Endothelial cell of umbilical vein (primary cell): ENCODE measurements around the gene FBXO8. TPM values are rescaled to one million over a fixed set of nuclear protein-coding genes. Genes with fewer than 3 reads are reported as not detected.

Experiments
- BruUV-seq: library from RNA; stranded (reverse); fragments of 400-500 nt; replicated peaks from 2 replicates; lab custom pipeline; 2021; lab: Mats Ljungman, UMichigan
- CTCF ChIA-PET: fragments of 300-600, 350-600 bp; sonication (Branson Sonifier 250); formaldehyde crosslinking; loops from one replicate; lab custom pipeline; 2021; ENCODE audit warnings: antibody characterized with exemption, inconsistent platforms; lab: Charles Lee
- POLR2A ChIA-PET: fragments of 300-600, 350-600 bp; sonication (Branson Sonifier 250); formaldehyde crosslinking; loops from one replicate; lab custom pipeline; 2021; ENCODE audit warnings: antibody characterized with exemption, inconsistent platforms; lab: Charles Lee
- DNase-seq: peaks from one replicate; pipeline ENCODE4 v3.0.0-alpha.2; 2011; ENCODE audit warnings: low read depth, low spot score
- FAIRE-seq: peaks from 2 replicates; lab custom pipeline; 2011; peaks lifted over from hg19 to GRCh38; lab: Jason Lieb, UNC
- H2AFZ ChIP-seq: 2 replicates; pipeline ENCODE4 v1.6.0; 2012; ENCODE audit warnings: low read depth, low read length, control low read depth, inconsistent platforms
- H3K27ac ChIP-seq: 2 replicates; pipeline ENCODE4 v1.5.1; 2011; ENCODE audit warnings: low read depth, mild to moderate bottlenecking, control low read depth, low read length, moderate library complexity; ENCODE audit not compliant: insufficient read depth
- H3K27me3 ChIP-seq, 2 experiments: 2 replicates each; pipeline versions ENCODE4 v1.6.0 to v1.6.1; 2011; ENCODE audit warnings: low read length in 2 of 2, mixed read lengths in 1 of 2; ENCODE audit not compliant: control insufficient read depth in 2 of 2, insufficient read depth in 2 of 2
- H3K36me3 ChIP-seq, 2 experiments: 2 replicates in 1 of 2; 3 replicates in 1 of 2; pipeline ENCODE4 v1.5.1; 2011; ENCODE audit warnings: low read length in 2 of 2, mild to moderate bottlenecking in 1 of 2, moderate library complexity in 1 of 2; ENCODE audit not compliant: control insufficient read depth in 2 of 2, insufficient read depth in 2 of 2; ENCODE audit errors: extremely low read depth in 1 of 2
- H3K4me1 ChIP-seq: 3 replicates; pipeline ENCODE4 v1.5.1; 2011; ENCODE audit warnings: mild to moderate bottlenecking, low read length; ENCODE audit not compliant: control insufficient read depth, insufficient read depth; ENCODE audit errors: extremely low read depth
- H3K4me2 ChIP-seq: 2 replicates; pipeline ENCODE4 v1.6.1; 2011; ENCODE audit warnings: low read length, control low read depth, mixed read lengths; ENCODE audit not compliant: insufficient read depth
- H3K4me3 ChIP-seq, 3 experiments: fragments of 200-600 bp in 1 of 3; sonication (generic), shearing (Covaris generic) in 1 of 3; replicated peaks in 1 of 3; 2 replicates each; pipeline ENCODE4 v1.5.1; 2011 to 2016; ENCODE audit warnings: control low read depth in 3 of 3, low read length in 3 of 3, mild to moderate bottlenecking in 2 of 3, inconsistent platforms in 1 of 3, low read depth in 1 of 3, moderate library complexity in 1 of 3; ENCODE audit not compliant: insufficient read depth in 1 of 3
- H3K79me2 ChIP-seq: 2 replicates; pipeline ENCODE4 v1.6.0; 2012; ENCODE audit warnings: low read length, inconsistent platforms; ENCODE audit not compliant: control insufficient read depth, insufficient read depth
- H3K9ac ChIP-seq: replicated peaks from 2 replicates; pipeline ENCODE3; 2011; ENCODE audit warnings: low read length, control low read depth; ENCODE audit not compliant: insufficient read depth; ENCODE audit errors: extremely low read depth
- H3K9me1 ChIP-seq: replicated peaks from 3 replicates; pipeline ENCODE4 v1.6.0; 2011; ENCODE audit warnings: mild to moderate bottlenecking, low read length; ENCODE audit not compliant: control insufficient read depth, insufficient read depth; ENCODE audit errors: extremely low read depth
- H3K9me3 ChIP-seq: replicated peaks from 2 replicates; pipeline ENCODE4 v1.5.1; 2012; ENCODE audit warnings: low read length, inconsistent platforms; ENCODE audit not compliant: control insufficient read depth, insufficient read depth
- H4K20me1 ChIP-seq: replicated peaks from 2 replicates; pipeline ENCODE3; 2011; ENCODE audit warnings: mild to moderate bottlenecking, low read length; ENCODE audit not compliant: control insufficient read depth, insufficient read depth; ENCODE audit errors: extremely low read depth
- EZH2 ChIP-seq: IDR thresholded peaks from 2 replicates; pipeline ENCODE4 v1.6.1; 2012; ENCODE audit warnings: borderline replicate concordance, low read depth, mild to moderate bottlenecking, moderate library complexity, low read length, inconsistent platforms; ENCODE audit not compliant: severe bottlenecking
- FOS ChIP-seq: IDR thresholded peaks from 2 replicates; pipeline ENCODE4 v1.6.1; 2011; ENCODE audit warnings: mild to moderate bottlenecking, low read length, moderate library complexity, borderline replicate concordance; ENCODE audit not compliant: insufficient read depth
- GATA2 ChIP-seq: IDR thresholded peaks from 2 replicates; pipeline ENCODE4 v1.7.0; 2011; ENCODE audit warnings: low read depth, mild to moderate bottlenecking, moderate library complexity, mixed read lengths, low read length; ENCODE audit not compliant: insufficient read length, insufficient read depth
- JUN ChIP-seq: IDR thresholded peaks from 2 replicates; pipeline ENCODE4 v1.6.1; 2011; ENCODE audit warnings: borderline replicate concordance, low read depth; ENCODE audit not compliant: insufficient read length, insufficient read depth
- MYC ChIP-seq: IDR thresholded peaks from one replicate; pipeline ENCODE4 v1.6.1; 2011; ENCODE audit warnings: mild to moderate bottlenecking, low read depth, low read length
- POLR2A ChIP-seq: IDR thresholded peaks from 2 replicates; pipeline ENCODE4 v1.6.1; 2012; ENCODE audit warnings: low read depth, mild to moderate bottlenecking, control low read depth, low read length
- POLR2AphosphoS5 ChIP-seq: IDR thresholded peaks from 2 replicates; pipeline ENCODE4 v1.6.1; 2012; ENCODE audit warnings: low read depth, mild to moderate bottlenecking, control low read depth, low read length, moderate library complexity; ENCODE audit not compliant: insufficient read depth
- dilution Hi-C: fragments of 300-500 bp; cut with MboI; formaldehyde crosslinking; loops from one replicate; pipeline ENCODE4 v1.15.0; 2019; ENCODE audit warnings: low sequenced_read_pairs; ENCODE audit not compliant: extremely low pct_ligation_motif_present
- intact Hi-C: fragments of 100-400 bp; cut with micrococcal nuclease; formaldehyde crosslinking; loops from one replicate; pipeline ENCODE4 v1.10.0; 2022
- polyA plus RNA-seq, 4 experiments: library from polyadenylated mRNA; depleted of rRNA in 3 of 4; stranded (reverse) in 3 of 4; unstranded in 1 of 4; fragments of >200 nt; gene quantifications; 2 replicates each; pipeline versions ENCODE4 v1.2.1 to v1.2.3, GENCODE V29; 2011 to 2012; ENCODE audit warnings: missing spikeins in 1 of 4
- total RNA-seq: library from RNA; stranded (reverse); gene quantifications from 2 replicates; pipeline ENCODE4 v1.2.3, GENCODE V29; 2021
- TF ChIP-seq, protein P1 (sequence below), 2 donors: IDR thresholded peaks; 1 replicate in 1 of 2; 2 replicates in 1 of 2; pipeline ENCODE4 v1.5.1; 2011; ENCODE audit warnings: low read length in 2 of 2, mild to moderate bottlenecking in 2 of 2, moderate library complexity in 2 of 2, control low read depth in 1 of 2, inconsistent platforms in 1 of 2, low read depth in 1 of 2; ENCODE audit not compliant: insufficient read depth in 1 of 2; ENCODE audit errors: extremely low read depth in 1 of 2
- TF ChIP-seq, protein P2 (sequence below): IDR thresholded peaks from 2 replicates; pipeline ENCODE4 v1.6.1; 2011; ENCODE audit not compliant: insufficient read depth, insufficient read length

Gene FBXO8
- total and polyA plus RNA-seq, 2 donors (not counting 3 experiments of a cell fraction or from before 2014, with no cell fraction given), result 9.9 to 14.5 TPM

DNA sequence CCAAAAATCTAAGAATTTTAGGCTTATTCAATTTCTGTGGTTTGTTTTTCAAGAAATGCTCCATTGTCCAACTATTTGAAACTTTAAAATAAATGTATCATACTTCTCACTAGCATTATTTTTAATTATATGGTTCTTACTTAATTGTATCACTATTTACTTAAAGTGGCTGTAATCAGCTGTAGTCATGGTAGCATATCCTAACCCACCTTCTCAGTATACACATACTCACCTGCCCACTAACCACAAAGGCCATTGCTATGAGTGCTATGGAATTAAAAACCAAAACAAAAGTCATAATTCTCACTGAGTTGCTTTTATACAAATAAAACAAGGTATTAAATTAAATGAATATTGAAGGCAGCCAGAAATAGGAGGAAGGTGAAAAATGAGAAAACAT is 5.0 kb downstream of the FBXO8 start:
- no peak for DNase-seq
- intact Hi-C loops, result no loop called here
- no peak overlapping the region for H3K4me3 ChIP-seq
- FAIRE-seq, result no peak
- H3K27ac ChIP-seq, result no peak overlapping the region
- ChIA-PET CTCF (no interaction called here), POLR2A (no interaction called here)
- TF ChIP-seq FOS (no peak), JUN (no peak), POLR2A (no peak), EZH2 (no peak), POLR2AphosphoS5 (no peak), GATA2 (no peak), MYC (no peak)
- TF ChIP-seq, protein P1, sequence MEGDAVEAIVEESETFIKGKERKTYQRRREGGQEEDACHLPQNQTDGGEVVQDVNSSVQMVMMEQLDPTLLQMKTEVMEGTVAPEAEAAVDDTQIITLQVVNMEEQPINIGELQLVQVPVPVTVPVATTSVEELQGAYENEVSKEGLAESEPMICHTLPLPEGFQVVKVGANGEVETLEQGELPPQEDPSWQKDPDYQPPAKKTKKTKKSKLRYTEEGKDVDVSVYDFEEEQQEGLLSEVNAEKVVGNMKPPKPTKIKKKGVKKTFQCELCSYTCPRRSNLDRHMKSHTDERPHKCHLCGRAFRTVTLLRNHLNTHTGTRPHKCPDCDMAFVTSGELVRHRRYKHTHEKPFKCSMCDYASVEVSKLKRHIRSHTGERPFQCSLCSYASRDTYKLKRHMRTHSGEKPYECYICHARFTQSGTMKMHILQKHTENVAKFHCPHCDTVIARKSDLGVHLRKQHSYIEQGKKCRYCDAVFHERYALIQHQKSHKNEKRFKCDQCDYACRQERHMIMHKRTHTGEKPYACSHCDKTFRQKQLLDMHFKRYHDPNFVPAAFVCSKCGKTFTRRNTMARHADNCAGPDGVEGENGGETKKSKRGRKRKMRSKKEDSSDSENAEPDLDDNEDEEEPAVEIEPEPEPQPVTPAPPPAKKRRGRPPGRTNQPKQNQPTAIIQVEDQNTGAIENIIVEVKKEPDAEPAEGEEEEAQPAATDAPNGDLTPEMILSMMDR (IDR thresholded peaks at IDR 0.05; ENCODE audit: extremely low read depth in 1 of 2, insufficient read depth in 1 of 2, low read depth in 1 of 2, low read length in 2 of 2), result no peak
- TF ChIP-seq, protein P2, sequence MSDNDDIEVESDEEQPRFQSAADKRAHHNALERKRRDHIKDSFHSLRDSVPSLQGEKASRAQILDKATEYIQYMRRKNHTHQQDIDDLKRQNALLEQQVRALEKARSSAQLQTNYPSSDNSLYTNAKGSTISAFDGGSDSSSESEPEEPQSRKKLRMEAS, result no peak
- no peaks in the 10 kb centered on the region for H3K27me3 ChIP-seq
- no peaks in the 10 kb centered on the region for H3K9me3 ChIP-seq
- H4K20me1 ChIP-seq, result no peaks in the 10 kb centered on the region
- H3K79me2 ChIP-seq, result peaks cover 25% of the 10 kb centered on the region
- dilution Hi-C loops, result no loop called here
- no TSS peak for BruUV-seq
- H3K4me2 ChIP-seq, result no peak overlapping the region
- H2AFZ ChIP-seq, result no peak overlapping the region
- H3K9ac ChIP-seq, result no peak overlapping the region
- no peaks in the 10 kb centered on the region for H3K36me3 ChIP-seq
- peaks cover 6% of the 10 kb centered on the region for H3K4me1 ChIP-seq
- no peaks in the 10 kb centered on the region for H3K9me1 ChIP-seq
